ENCODE measurements around the gene MTFR2.
A peak's percentile ranks its signal among the peaks of the same experiment; 100 is the strongest.

MTFR2 gene

GRCh38 chr6:136249811-136250685 is at the start of gene MTFR2:
TSS of gene MTFR2 (minus strand) at chr6:136250311. CDS start at chr6:136249099, 1,212 bp downstream.
- DNase-seq (ENCODE audit: low read depth): peak; percentile 81

GRCh38 chr6:136294621-136295020 is 44.5 kb upstream of the MTFR2 start:
- no peak for DNase-seq (ENCODE audit: low read depth)

DNA sequence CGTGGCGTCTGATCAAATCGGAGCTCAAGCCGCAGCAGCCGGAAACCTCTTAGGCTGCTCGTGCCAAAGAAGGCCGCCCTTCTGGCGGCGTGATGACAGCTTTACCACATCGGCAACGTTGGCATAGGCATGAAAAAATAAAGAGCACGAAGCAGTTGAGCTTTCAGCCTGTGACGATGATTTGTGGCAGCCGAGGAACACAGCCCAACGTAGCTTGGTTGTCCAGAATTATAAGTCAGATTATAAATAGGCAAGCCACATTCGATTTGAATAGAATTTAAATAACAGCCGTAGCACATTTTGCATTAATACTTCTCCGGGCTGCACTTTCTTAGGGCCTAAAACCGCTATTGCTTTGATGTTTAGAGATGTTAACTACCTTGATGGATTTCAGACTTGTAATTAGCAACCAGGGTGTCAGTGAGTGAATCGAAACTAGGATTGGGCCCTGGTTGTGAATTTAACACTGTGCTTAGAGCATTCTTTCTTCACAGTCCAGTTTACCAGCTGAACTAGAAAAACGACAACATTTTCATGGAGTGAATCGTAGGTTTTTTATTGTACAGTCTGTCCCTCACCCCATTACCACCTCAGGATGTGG is 40.4 kb upstream of the MTFR2 start:
- peak; percentile 60 for DNase-seq (ENCODE audit: low read depth)

GRCh38 chr6:136289579-136290409 is 39.7 kb upstream of the MTFR2 start, which contains the start of gene BCLAF1:
TSS of gene BCLAF1 (minus strand) at chr6:136289846. CDS start at chr6:136279866, 9,980 bp downstream.
- peak; percentile 98 for DNase-seq (ENCODE audit: low read depth)

DNA sequence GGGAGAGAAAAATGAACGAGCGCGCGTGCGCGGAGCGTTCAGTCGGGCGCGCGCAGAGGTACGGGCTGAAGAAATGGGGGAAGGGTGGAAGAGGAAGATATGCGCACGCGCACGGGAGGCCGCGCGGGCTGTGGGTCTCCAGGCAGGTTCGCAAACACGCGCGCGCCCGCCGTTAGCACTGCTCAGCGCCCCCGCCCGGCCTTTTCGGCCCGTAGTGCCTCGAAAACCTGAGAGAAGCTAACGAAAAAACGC is 39.1 kb upstream of the MTFR2 start:
- DNase-seq (ENCODE audit: low read depth): peak; percentile 85

GRCh38 chr6:136288566-136289326 is 38.6 kb upstream of the MTFR2 start:
- peak; percentile 67 for DNase-seq (ENCODE audit: low read depth)

- no peak for DNase-seq (ENCODE audit: low read depth)
These were observed 34.8 kb upstream of the MTFR2 start for GRCh38 chr6:136284909-136285308.

GRCh38 chr6:136282906-136283305 is 32.8 kb upstream of the MTFR2 start:
- no peak for DNase-seq (ENCODE audit: low read depth)

DNA sequence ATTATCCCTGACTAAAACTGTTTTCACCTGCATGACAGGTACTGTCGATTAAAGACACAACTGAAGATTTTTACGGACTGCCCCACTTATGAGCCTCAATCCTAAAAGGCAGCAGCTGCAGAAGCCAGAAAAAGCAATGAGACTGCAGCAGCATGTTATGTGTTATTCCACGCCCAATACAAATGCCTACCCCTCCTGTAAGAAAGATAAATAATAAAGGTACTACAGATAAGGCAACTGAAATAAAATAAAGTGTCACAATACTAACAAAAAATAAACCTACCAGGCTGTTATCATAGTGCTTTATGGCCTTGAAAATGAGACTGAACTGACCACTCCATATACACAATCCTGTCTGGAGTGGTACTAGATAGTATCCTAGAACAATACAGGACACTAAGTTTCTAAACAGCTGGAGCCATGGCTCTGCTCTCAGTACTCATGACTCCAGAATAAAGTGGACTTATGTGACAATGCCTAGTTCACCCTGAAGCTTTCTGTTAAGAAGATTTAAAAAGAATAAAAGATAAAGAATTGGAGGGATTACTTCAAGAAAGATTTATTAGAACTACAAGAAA is 30.0 kb upstream of the MTFR2 start:
- no peak for DNase-seq (ENCODE audit: low read depth)

DNA sequence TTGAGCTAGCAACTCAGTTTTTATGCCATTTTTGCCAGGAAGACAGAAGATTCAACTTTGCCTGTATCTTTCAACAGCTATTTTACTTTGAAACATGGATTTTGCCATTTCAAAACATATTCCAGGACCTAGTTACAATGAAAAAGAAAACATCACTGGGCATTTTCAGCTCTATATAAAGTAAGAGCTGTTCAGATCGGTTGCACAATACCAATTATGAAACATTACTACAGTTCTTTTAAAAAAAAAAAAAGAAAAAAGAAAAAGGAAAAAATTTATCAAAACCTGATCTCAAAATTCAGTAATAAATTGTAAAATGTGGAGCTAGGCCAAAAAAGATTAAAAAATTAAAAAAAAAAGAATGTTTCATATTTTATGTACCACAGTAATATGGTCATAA is 24.0 kb upstream of the MTFR2 start:
- no peak for DNase-seq (ENCODE audit: low read depth)

DNA sequence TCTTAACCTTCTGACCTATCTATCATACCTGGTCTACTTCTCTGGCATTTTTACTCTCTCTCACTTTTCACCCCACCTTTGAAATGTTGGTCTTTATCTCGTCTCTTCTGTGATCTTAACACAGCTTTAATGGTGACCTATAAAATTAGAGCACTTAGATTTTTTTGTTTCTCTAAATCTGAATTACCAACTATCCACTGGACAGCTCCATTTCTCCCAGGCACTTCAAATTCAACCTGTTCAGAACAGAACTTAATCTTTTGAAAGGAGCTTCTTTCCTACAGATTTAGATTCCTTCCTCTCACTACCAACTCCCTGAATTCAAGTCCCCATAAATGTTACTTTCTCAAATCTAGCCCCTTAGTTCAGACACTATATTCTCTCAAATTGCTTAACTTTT is 15.0 kb upstream of the MTFR2 start:
- no peak for DNase-seq (ENCODE audit: low read depth)

GRCh38 chr6:136262940-136263339 is 12.8 kb upstream of the MTFR2 start:
- no peak for DNase-seq (ENCODE audit: low read depth)

DNA sequence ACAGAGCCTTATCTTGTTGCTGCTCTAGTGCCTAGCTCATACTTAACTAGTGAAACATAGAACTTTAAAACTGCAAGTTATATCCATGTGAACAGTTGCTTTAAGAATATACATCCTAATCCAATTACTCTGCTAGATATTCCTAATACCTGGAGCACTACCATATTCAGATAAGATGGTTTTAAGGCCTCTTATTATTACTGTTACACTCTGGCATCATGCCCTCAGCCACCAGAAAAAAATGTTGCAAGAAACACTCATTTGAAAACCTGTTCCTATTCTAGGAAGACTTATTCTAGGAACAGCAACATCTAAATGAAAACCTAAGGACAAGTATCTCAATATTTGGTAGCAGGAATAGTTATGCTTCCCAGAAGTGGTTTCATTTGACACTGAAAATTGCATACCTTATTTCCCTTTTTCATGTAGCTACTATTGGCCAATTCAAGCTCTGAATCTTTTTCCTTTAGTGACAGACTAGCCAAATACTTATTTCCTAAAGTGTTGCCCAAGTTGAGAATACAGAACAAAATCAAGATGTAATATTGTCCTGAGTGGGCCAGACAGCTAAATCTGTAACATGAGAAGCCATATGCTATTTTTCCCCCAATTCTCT is 4.8 kb upstream of the MTFR2 start:
- DNase-seq (ENCODE audit: low read depth): no peak

DNA sequence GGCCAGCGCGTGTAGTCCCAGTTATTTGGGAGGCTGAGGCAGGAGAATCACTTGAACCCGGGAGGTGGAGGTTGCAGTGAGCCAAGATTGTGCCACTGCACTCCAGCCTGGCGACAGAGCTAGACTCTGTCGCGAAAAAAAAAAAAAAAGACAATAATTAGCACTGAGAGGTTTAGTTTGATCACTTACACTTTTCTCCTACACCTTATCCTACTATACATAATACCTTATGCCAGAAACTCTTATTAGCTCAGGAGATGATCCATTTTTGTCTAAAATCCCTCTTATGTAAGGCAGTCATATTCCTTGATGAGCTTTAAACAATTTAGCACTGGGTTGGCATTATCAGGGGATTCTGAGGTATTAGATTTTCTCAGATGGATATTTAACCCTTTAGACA is 3.6 kb upstream of the MTFR2 start:
- no peak for DNase-seq (ENCODE audit: low read depth)

DNA sequence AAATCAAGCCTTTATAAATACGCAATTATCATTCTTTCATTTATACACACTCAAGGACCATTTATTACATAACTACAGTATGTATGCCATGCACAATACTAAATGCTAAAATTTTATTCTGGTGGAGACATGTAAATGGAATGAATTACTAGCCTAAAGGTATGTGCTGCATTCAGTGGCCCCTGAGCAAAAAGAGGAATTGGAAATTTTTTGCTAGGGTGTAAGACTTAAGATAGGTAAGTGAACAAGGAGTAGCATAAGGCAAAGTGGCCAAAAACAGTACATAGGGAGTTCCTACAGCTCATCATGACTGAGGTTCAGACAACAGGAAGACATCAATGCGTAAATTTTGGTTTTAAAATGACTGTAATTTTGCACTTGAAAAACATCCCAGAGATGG is 2.3 kb upstream of the MTFR2 start:
- no peak for DNase-seq (ENCODE audit: low read depth)

DNA sequence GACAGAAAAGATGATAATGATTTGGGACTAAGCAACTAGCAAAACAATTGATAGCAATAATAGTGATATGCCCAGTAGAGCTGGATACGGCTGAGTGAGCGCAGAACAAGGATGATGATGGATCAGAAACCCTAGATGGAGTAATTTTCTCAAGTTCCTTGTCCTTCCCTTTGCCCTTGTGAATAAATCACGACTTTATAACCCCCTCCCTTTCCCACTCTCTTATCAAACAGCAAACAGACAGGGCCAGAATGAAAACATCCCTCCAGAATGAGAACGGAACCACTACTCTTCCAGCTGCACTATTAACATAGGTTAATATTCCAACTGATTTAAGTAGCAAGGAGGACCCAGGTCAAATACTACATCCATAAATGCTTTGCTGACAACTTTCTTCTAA is 1.3 kb upstream of the MTFR2 start:
- DNase-seq (ENCODE audit: low read depth): no peak

DNA sequence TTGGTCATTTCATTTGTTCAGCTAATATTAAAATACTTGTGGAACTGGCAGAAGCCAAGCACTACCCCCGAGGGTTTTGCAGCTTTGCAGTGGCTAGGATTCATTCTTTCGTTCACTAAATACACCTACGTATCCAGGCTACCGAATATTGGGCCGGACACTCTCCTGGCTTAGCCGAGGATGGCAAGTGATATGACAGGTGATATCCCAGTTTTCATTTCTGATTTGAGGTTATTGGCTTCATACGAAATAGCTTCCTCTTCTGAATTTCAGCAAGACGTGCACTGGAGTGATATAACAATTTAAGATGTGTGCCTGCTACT is 536 bp upstream of the MTFR2 start:
- no peak for DNase-seq (ENCODE audit: low read depth)

DNA sequence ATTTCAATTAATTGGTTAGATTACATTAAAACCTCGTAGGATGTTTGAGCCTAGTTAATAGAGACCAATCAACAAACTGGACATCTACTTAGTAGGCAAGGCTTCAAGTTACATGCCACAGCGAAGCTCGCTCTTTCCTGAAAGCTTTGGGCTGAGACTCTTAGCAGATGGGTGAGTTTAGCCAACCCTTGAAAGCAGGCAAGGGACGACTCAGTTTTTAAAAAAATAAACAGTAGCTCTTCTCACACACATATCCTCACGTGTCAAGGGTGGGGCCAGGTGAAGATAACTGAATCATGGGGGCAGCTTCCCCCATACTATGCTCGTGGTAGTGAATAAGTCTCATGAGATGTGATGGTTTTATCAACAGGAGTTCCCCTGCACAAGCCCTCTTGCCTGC is 775 bp downstream of the MTFR2 start:
- DNase-seq (ENCODE audit: low read depth): no peak

DNA sequence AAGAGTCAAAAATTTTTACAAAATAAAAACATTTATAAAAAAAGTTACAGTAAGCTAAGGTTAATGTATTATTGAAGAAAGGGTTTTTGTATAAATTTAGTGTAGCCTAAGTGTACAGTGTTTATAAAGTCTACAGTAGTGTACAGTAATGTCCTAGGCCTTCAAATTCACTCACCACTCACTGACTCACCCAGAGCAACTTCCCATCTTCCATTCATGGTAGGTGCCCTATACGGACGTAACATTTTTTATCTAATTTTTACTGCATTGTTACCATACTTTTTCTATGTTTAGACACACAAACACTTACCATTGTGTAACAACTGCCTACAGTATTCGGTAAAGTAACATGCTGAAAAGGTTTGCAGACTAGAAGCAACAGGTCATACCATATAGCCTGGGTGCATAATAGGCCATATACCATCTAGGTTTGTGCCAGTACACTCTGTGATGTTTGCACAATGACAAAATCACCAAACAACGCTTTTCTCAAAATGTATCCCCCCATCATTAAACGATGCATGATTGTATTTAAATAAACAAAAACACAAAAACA is 6.0 kb downstream of the MTFR2 start:
- DNase-seq (ENCODE audit: low read depth): no peak

GRCh38 chr6:136236466-136237293 is 13.4 kb downstream of the MTFR2 start:
- DNase-seq (ENCODE audit: low read depth): no peak

All from stimulated activated CD8-positive, alpha-beta memory T cell treated with anti-CD3 and anti-CD28 coated beads, Interleukin-4, amount 100 ng/mL, for 24 hours (primary cell).